GM10266 (cell line): ENCODE measurements around the gene DCLK2.

Experiments used
- DNase-seq: peaks from one replicate; pipeline ENCODE4 v3.0.0; 2012; ENCODE audit errors: extremely low spot score
- CTCF ChIP-seq: IDR thresholded peaks from 2 replicates; pipeline ENCODE4 v1.5.1; 2012; ENCODE audit warnings: mild to moderate bottlenecking, low read depth; ENCODE audit not compliant: control insufficient read depth, insufficient read depth; ENCODE audit errors: missing control alignments

Gene DCLK2

DNA sequence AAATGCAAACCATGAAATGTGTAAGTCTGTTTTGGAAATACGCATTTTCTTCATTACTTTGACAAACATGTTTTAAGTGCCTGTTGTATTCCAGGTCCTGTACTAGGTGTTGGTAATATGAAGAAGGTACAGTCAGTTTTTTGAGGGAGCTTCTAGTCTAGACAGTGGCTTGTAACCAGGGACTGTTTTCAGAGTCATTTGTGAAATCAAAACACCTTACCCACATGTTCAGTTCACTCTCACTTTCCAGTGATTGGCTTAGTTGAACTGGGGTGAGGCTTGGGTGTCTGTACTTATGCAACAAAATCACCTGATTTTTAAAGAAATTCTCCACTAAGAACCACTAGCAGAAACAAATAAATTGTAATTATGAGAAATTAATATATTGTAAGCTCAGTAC is 16.4 kb downstream of the DCLK2 start:
- TF ChIP-seq CTCF: no peak

GRCh38 chr4:150096625-150097024 is 18.4 kb downstream of the DCLK2 start:
- TF ChIP-seq CTCF: no peak
- no peak for DNase-seq

More for the DNA sequence above, 16.4 kb downstream of the DCLK2 start:
- DNase-seq: no peak

DNA sequence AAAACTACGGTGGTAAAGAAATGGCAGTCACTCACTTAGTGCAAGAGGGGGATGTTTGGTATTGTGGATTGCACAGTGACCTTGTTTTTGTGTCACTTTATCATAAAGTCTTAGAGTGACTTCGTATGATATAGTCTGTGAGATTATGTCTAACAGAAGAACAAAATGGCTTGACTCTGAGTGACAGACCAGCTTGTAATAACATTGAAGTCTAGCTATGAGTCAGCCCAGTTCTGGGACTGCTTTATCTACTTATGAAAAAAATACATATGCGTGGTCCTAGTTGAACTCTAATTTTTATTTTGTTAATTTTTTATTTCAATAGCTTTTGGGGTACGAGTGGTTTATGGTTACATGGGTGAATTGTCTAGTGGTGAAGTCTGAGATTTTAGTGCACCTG is 20.0 kb downstream of the DCLK2 start:
- no peak for TF ChIP-seq CTCF
- no peak for DNase-seq

GRCh38 chr4:150104404-150105027 is 26.3 kb downstream of the DCLK2 start:
- DNase-seq: no peak
- no peak for TF ChIP-seq CTCF

GRCh38 chr4:150106886-150107285 is 28.6 kb downstream of the DCLK2 start:
- DNase-seq: no peak
- TF ChIP-seq CTCF: no peak

DNA sequence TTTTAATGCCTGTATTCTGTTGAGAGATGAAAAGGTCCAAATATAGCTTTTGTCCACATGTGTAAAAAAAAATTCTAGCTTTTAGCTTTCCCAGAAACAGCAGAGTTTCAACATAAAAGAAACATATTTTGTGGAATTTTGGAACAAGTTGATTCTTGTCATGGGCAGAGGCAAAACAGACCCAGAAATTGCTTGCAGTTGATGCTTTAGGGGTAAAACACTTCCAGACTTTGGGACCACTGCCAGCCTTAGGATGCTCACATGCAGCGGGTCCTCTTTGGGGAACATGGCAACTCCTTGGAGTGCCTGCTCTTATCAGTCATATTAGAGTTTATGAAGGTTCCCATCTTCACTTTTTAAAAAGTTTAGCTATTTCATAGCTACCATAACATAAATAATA is 30.4 kb downstream of the DCLK2 start:
- no peak for TF ChIP-seq CTCF
- no peak for DNase-seq

DNA sequence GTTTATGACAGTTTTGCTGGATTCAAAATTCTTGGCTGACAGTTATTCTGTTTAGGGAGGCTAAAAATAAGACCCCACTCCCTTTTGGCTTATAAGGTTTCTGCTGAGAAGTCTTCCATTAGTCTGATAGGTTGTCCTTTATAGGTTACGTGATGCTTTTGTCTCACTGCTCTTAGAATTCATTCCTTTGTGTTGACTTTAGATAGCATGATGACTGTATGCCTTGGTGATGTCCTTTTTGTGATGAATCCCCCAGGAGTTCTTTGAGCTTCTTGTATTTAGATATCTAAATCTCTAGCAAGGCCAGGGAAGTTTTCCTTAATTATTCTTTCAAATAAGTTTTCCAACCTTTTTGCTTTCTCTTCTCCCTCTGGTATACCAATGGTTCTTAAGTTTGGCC is 36.4 kb downstream of the DCLK2 start:
- no peak for DNase-seq

More for the DNA sequence above, 36.4 kb downstream of the DCLK2 start:
- TF ChIP-seq CTCF: no peak
